Gastroesophageal sphincter (tissue), 4 donors: ENCODE measurements around the gene STK32A. TPM values are rescaled to one million over a fixed set of nuclear protein-coding genes. Genes with fewer than 3 reads are reported as not detected.
"Not testable (repeated sequence)": the region's sequence is repeated elsewhere in the genome, so short reads cannot be mapped to it uniquely, and the experiment has no call there.

Experiments used
- ATAC-seq: fragments of 150-250 bp; one replicate; pipeline ENCODE4 v1.9.1; 2016; ENCODE audit warnings: mild to moderate bottlenecking, moderate library complexity
- H3K27ac ChIP-seq, 4 donors: fragments of 200-600 bp; sonication (generic) in 3 of 4; 1 replicate in 3 of 4; 2 replicates in 1 of 4; pipeline ENCODE4 v1.5.1; 2016 to 2019
- H3K27me3 ChIP-seq: fragments of 200-600 bp; sonication (generic); one replicate; pipeline ENCODE4 v1.5.1; 2019
- H3K36me3 ChIP-seq, 2 donors: fragments of 200-600 bp; sonication (generic); one replicate each; pipeline ENCODE4 v1.5.1; 2019; ENCODE audit warnings: control low read depth in 1 of 2
- H3K4me1 ChIP-seq, 3 donors: fragments of 200-600 bp; sonication (generic); 1 replicate in 2 of 3; 2 replicates in 1 of 3; pipeline ENCODE4 v1.5.1; 2016 to 2019; ENCODE audit warnings: control low read depth in 2 of 3
- H3K4me3 ChIP-seq, 2 donors: fragments of 200-600 bp; sonication (generic); one replicate each; pipeline ENCODE4 v1.5.1; 2019; ENCODE audit warnings: mild to moderate bottlenecking in 1 of 2, moderate library complexity in 1 of 2
- H3K9me3 ChIP-seq, 3 donors: fragments of 200-600 bp; sonication (generic); one replicate each; pipeline ENCODE4 v1.5.1; 2017 to 2019; ENCODE audit warnings: control low read depth in 2 of 3
- CTCF ChIP-seq, 4 experiments: fragments of 200-600 bp in 2 of 4; fragments of 450-650 bp in 2 of 4; sonication (generic) in 1 of 4; IDR thresholded peaks; one replicate each; pipeline ENCODE4 v1.5.1; 2017 to 2019; ENCODE audit warnings: antibody characterized with exemption in 4 of 4, mild to moderate bottlenecking in 2 of 4, moderate library complexity in 2 of 4
- EP300 ChIP-seq: sonication (generic); formaldehyde crosslinking; IDR thresholded peaks from one replicate; pipeline ENCODE4 v1.6.1; 2017; ENCODE audit warnings: antibody characterized with exemption, mild to moderate bottlenecking
- POLR2A ChIP-seq, 2 donors: fragments of 450-650 bp; IDR thresholded peaks; one replicate each; pipeline ENCODE4 v1.6.1; 2017; ENCODE audit warnings: antibody characterized with exemption in 2 of 2, mild to moderate bottlenecking in 2 of 2, moderate library complexity in 1 of 2
- POLR2AphosphoS5 ChIP-seq: sonication (generic); formaldehyde crosslinking; IDR thresholded peaks from one replicate; pipeline ENCODE4 v1.6.1; 2017; ENCODE audit warnings: antibody characterized with exemption
- whole genome bisulfite sequencing, 2 donors: methylation state at CpG; one replicate each; pipeline ENCODE4 v1.1.5; 2018; ENCODE audit warnings: low coverage in 1 of 2; 5-methylcytosine and 5-hydroxymethylcytosine counted together
- total RNA-seq, 4 donors: library from RNA; depleted of rRNA; stranded (reverse); fragments of >200 nt; gene quantifications; one replicate each; pipeline ENCODE4 v1.1.0, GENCODE V29; 2016

Gene STK32A
- total RNA-seq, 4 donors from 2014 or later: 0.77 to 3.7 (median 2.4) TPM

- ATAC-seq: no peak
- WGBS, 2 donors: 83% methylated on average over 2 of the region's 2 CpGs; no CpG with 5 or more reads in 1 of the 2 donors
- Histone ChIP-seq H3K4me1 (no peaks in the 10 kb centered on the region), H3K36me3 (no peaks in the 10 kb centered on the region), H3K27me3 (no peaks in the 10 kb centered on the region), H3K4me3 (no peak overlapping the region), H3K9me3 (no peaks in the 10 kb centered on the region), H3K27ac (no peak overlapping the region)
- TF ChIP-seq EP300 (no peak), CTCF (IDR thresholded peaks at IDR 0.05) (no peak), POLR2AphosphoS5 (no peak), POLR2A (IDR thresholded peaks at IDR 0.05) (no peak)
These were observed 114.4 kb downstream of the STK32A start for GRCh38 chr5:147349241-147349640.

DNA sequence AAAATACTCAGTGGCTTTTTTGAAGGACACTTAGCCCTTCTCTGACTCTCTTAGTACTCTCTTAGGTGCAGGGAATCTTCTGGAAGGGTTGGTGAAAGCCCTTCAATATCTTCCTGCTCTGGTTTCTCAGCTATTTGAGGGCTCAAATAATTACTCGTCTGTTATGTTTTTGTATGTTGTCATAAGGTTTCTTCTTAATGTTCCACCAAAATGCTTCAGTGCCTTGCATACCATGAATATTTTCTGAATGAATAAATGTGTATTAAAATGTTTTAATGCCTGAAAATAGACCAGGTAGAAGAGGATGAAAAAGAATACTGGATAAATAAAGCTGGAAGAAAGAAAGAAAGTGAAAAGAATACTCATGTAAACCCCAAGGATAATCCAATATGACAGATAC, 124.3 kb downstream of the STK32A start:
- TF ChIP-seq CTCF (IDR thresholded peaks at IDR 0.05) (no peak), POLR2A (IDR thresholded peaks at IDR 0.05) (no peak), EP300 (no peak), POLR2AphosphoS5 (no peak)
- ATAC-seq: no peak

DNA sequence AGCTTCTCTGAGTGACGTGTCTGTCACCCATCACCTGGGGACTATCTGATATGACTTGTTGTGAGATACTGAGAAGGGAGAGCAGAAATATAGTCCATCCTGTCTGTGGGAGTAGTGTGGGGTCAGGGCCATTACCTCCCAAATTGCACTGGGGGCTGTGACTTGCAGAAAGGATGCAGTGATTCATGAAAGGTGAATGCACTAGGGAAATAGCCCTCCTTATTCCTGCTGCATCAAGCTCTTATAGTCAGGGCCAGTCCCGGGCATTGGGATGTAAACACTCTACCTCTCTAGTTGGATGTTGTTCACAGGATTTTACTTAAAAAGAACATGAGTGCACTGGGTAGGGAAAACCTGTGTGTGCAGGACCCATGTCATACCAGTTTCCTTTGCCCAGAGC, 124.8 kb downstream of the STK32A start:
- 65 to 77% methylated on average over 2 of the region's 2 CpGs for WGBS, 2 donors

More for the DNA sequence above, 124.3 kb downstream of the STK32A start:
- Histone ChIP-seq H3K4me3 (no peak overlapping the region), H3K4me1 (no peaks in the 10 kb centered on the region), H3K27me3 (no peaks in the 10 kb centered on the region), H3K9me3 (no peaks in the 10 kb centered on the region), H3K36me3 (no peaks in the 10 kb centered on the region), H3K27ac (no peak overlapping the region)
- WGBS, 2 donors: 44 to 50% methylated on average over 1 of the region's 1 CpG

GRCh38 chr5:147360816-147361215, 126.0 kb downstream of the STK32A start:
- TF ChIP-seq POLR2A (IDR thresholded peaks at IDR 0.05): no peak
- TF ChIP-seq POLR2AphosphoS5: no peak
- TF ChIP-seq EP300: no peak
- no peak for TF ChIP-seq CTCF (IDR thresholded peaks at IDR 0.05)
- Histone ChIP-seq H3K4me3 (no peak overlapping the region), H3K4me1 (no peaks in the 10 kb centered on the region), H3K36me3 (no peaks in the 10 kb centered on the region), H3K9me3 (no peaks in the 10 kb centered on the region), H3K27me3 (no peaks in the 10 kb centered on the region), H3K27ac (no peak overlapping the region)
- ATAC-seq: no peak
- WGBS, 2 donors: 56 to 63% methylated on average over 2 of the region's 2 CpGs

More for the DNA sequence above, 124.8 kb downstream of the STK32A start:
- no peak overlapping the region for H3K4me3 ChIP-seq
- no peak overlapping the region for H3K27ac ChIP-seq
- H3K4me1 ChIP-seq: no peaks in the 10 kb centered on the region
- TF ChIP-seq POLR2A (IDR thresholded peaks at IDR 0.05) (no peak), CTCF (IDR thresholded peaks at IDR 0.05) (no peak), POLR2AphosphoS5 (no peak), EP300 (no peak)
- ATAC-seq: no peak
- no peaks in the 10 kb centered on the region for H3K9me3 ChIP-seq
- no peaks in the 10 kb centered on the region for H3K27me3 ChIP-seq
- no peaks in the 10 kb centered on the region for H3K36me3 ChIP-seq

GRCh38 chr5:147361441-147362175, 126.8 kb downstream of the STK32A start:
- Histone ChIP-seq H3K4me1 (no peaks in the 10 kb centered on the region), H3K9me3 (no peaks in the 10 kb centered on the region), H3K36me3 (no peaks in the 10 kb centered on the region), H3K27ac (no peak overlapping the region), H3K4me3 (no peak overlapping the region), H3K27me3 (no peaks in the 10 kb centered on the region)
- ATAC-seq: no peak
- 51 to 67% methylated on average over 4 of the region's 4 CpGs for WGBS, 2 donors
- TF ChIP-seq CTCF (IDR thresholded peaks at IDR 0.05) (no peak), POLR2A (IDR thresholded peaks at IDR 0.05) (no peak), EP300 (no peak), POLR2AphosphoS5 (no peak)

GRCh38 chr5:147367381-147367780, 132.6 kb downstream of the STK32A start:
- H3K9me3 ChIP-seq, H3K27me3 ChIP-seq, H3K36me3 ChIP-seq, H3K4me1 ChIP-seq, H3K4me3 ChIP-seq, H3K27ac ChIP-seq, ATAC-seq: not testable (repeated sequence)
- 83% methylated on average over 6 of the region's 6 CpGs; no CpG with 5 or more reads in 1 of the 2 donors for WGBS, 2 donors
